Measurements from ENCODE around the gene UGGT1.

Gene UGGT1

GRCh38 chr2:128196026-128196425 is 105.0 kb downstream of the UGGT1 start:
- DNase-seq (ENCODE audit: low read depth in 2 of 2): no peak
- H3K4me3 ChIP-seq (replicated peaks in 1 of 2; ENCODE audit: low read depth in 2 of 2, low read length in 2 of 2): no peak overlapping the region
- TF ChIP-seq, protein P1, sequence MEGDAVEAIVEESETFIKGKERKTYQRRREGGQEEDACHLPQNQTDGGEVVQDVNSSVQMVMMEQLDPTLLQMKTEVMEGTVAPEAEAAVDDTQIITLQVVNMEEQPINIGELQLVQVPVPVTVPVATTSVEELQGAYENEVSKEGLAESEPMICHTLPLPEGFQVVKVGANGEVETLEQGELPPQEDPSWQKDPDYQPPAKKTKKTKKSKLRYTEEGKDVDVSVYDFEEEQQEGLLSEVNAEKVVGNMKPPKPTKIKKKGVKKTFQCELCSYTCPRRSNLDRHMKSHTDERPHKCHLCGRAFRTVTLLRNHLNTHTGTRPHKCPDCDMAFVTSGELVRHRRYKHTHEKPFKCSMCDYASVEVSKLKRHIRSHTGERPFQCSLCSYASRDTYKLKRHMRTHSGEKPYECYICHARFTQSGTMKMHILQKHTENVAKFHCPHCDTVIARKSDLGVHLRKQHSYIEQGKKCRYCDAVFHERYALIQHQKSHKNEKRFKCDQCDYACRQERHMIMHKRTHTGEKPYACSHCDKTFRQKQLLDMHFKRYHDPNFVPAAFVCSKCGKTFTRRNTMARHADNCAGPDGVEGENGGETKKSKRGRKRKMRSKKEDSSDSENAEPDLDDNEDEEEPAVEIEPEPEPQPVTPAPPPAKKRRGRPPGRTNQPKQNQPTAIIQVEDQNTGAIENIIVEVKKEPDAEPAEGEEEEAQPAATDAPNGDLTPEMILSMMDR (IDR thresholded peaks at IDR 0.05; ENCODE audit: low read depth, low read length): no peak

GRCh38 chr2:128196471-128196931 is 105.5 kb downstream of the UGGT1 start:
- H3K4me3 ChIP-seq (replicated peaks in 1 of 2; ENCODE audit: low read depth in 2 of 2, low read length in 2 of 2): no peak overlapping the region
- TF ChIP-seq, protein P1 (IDR thresholded peaks at IDR 0.05; ENCODE audit: low read depth, low read length): no peak
- peak in 1 of 2 donors; percentile 39 for DNase-seq (ENCODE audit: low read depth in 2 of 2)

DNA sequence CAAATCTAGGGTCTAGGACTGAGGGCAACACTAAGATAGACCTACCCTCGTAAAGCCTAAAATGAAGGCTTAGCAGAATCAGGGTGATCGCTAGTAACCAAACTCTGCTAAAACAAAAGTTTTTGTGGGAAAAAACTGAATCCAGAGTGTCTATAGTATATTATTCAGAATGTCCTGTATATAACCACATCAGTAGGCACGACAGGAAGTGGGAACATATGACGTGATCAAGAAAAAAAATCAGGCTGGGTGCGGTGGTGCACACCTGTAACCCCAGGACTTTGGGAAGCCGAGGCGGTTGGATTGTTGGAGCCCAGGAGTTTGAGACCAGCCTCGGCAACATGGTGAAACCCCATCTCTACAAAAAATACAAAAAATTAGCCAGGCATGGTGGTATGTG is 106.1 kb downstream of the UGGT1 start:
- no peak overlapping the region for H3K4me3 ChIP-seq (replicated peaks in 1 of 2; ENCODE audit: low read depth in 2 of 2, low read length in 2 of 2)
- TF ChIP-seq, protein P1 (IDR thresholded peaks at IDR 0.05; ENCODE audit: low read depth, low read length): no peak
- DNase-seq (ENCODE audit: low read depth in 2 of 2): no peak

DNA sequence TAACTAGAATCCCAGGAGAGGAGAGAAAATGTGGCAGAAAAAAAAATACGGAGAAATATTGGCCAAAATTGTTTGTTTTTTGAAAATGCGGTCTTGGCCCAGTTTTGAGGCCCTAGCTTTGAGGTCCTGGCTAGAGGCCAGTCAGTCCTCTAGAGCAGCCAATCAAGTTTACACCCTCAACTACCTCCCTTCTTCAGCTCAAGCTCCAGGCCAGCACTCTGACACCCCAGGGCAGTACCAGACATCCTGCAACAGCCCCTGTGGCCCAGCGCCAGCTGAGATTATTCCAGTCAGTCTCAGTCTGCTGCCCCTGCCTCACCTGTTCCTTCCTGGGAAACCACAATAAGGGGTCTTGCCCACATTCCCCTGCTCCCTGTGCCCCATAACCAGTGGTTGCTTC is 107.7 kb downstream of the UGGT1 start:
- TF ChIP-seq, protein P1 (IDR thresholded peaks at IDR 0.05; ENCODE audit: low read depth, low read length): no peak
- peak in 1 of 2 donors; percentile 40 for DNase-seq (ENCODE audit: low read depth in 2 of 2)
- no peak overlapping the region for H3K4me3 ChIP-seq (replicated peaks in 1 of 2; ENCODE audit: low read depth in 2 of 2, low read length in 2 of 2)

DNA sequence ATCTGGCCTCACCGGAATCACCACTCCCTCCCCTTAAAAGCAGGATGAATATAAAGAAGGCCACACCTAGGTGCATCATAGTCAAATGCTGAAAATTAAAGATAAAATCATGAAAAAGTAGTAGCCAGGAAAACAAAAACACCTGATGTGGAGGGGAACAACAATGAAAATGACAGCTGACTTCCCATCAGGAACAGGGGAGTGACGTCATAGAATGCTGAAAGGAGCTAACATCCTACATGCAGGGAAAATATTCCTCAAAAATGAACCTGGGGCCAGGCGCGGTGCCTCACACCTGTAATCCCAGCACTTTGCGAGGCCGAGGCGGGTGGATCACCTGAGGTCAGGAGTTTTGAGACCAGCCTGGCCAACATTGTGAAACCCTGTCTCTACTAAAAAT is 108.1 kb downstream of the UGGT1 start:
- TF ChIP-seq, protein P1 (IDR thresholded peaks at IDR 0.05; ENCODE audit: low read depth, low read length): no peak
- H3K4me3 ChIP-seq (replicated peaks in 1 of 2; ENCODE audit: low read depth in 2 of 2, low read length in 2 of 2): no peak overlapping the region
- DNase-seq (ENCODE audit: low read depth in 2 of 2): no peak

DNA sequence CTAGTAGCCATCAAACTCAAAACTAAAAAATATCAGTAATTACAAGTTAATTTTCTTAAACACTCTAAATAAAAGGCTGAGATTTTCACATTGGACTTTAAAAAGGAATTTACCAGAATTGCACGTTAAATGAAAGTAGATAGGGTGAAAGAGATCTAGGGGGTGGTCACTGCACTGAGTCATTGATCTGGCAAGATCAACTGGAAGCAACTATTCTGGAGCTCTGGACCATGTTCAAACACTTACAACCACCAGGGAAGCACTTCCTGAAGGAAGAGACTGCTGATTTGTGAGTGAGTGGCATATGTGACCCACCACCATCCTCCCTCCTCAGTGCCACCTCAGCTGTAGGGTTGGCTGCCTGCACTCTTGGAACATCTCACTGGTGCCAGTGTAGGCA is 111.8 kb downstream of the UGGT1 start:
- peak in 1 of 2 donors; percentile 39 for DNase-seq (ENCODE audit: low read depth in 2 of 2)
- TF ChIP-seq, protein P1 (IDR thresholded peaks at IDR 0.05; ENCODE audit: low read depth, low read length): no peak
- H3K4me3 ChIP-seq (replicated peaks in 1 of 2; ENCODE audit: low read depth in 2 of 2, low read length in 2 of 2): no peak overlapping the region

DNA sequence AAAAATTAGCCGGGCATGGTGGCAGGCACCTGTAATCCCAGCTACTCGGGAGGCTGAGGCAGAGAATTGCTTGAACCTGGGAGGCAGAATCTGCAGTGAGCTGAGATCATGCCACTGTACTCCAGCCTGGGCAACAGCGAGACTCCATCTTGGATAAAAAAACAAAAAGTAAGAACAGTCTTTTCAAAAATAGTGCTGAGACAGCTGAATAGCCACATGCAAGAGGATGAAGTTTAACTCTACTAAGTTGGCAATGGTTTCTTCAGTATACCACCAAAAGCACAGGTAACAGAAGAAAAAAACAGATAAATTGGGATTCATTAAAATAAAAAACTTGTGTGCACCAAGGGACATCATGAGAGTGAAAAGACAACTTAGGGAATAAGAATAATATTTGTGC is 115.2 kb downstream of the UGGT1 start:
- DNase-seq (ENCODE audit: low read depth in 2 of 2): no peak
- H3K4me3 ChIP-seq (replicated peaks in 1 of 2; ENCODE audit: low read depth in 2 of 2, low read length in 2 of 2): no peak overlapping the region
- TF ChIP-seq, protein P1 (IDR thresholded peaks at IDR 0.05; ENCODE audit: low read depth, low read length): no peak

Measured in cardiac fibroblast (primary cell).